BJ (cell line): ENCODE data around the gene CA12. TPM values are rescaled to one million over a fixed set of nuclear protein-coding genes. Genes with fewer than 3 reads are reported as not detected.
"Not testable (repeated sequence)": the region's sequence is repeated elsewhere in the genome, so short reads cannot be mapped to it uniquely, and the experiment has no call there.

ENCODE experiments used
- CTCF ChIA-PET: fragments of 350-600 bp; formaldehyde crosslinking; extraction: SDS; loops from one replicate; lab custom pipeline; 2021; ENCODE audit warnings: antibody characterized with exemption, inconsistent platforms; lab: Yijun Ruan, JAX
- POLR2A ChIA-PET: fragments of 300-600 bp; sonication (Branson Sonifier 250); formaldehyde crosslinking; extraction: SDS; loops from one replicate; lab custom pipeline; 2021; ENCODE audit warnings: antibody characterized with exemption; lab: Charles Lee
- DNase-seq: peaks from one replicate; pipeline ENCODE4 v3.0.0-alpha.2; 2011; ENCODE audit warnings: low read depth
- H3K27me3 ChIP-seq: 2 replicates; pipeline ENCODE4 v1.6.0; 2011; ENCODE audit warnings: low read length; ENCODE audit not compliant: control insufficient read depth, insufficient read depth
- H3K36me3 ChIP-seq: 2 replicates; pipeline ENCODE4 v1.5.1; 2011; ENCODE audit warnings: low read length; ENCODE audit not compliant: control insufficient read depth, insufficient read depth
- H3K4me3 ChIP-seq: 2 replicates; pipeline ENCODE4 v1.5.1; 2011; ENCODE audit warnings: low read depth, mild to moderate bottlenecking, control low read depth, low read length
- CTCF ChIP-seq: IDR thresholded peaks from 2 replicates; pipeline ENCODE4 v1.5.1; 2011; ENCODE audit warnings: low read depth, mild to moderate bottlenecking, control low read depth, inconsistent platforms, low read length, moderate library complexity; ENCODE audit not compliant: insufficient read depth
- polyA plus RNA-seq: library from polyadenylated mRNA; depleted of rRNA; stranded (reverse); fragments of >200 nt; gene quantifications from 2 replicates; pipeline ENCODE4 v1.2.3, GENCODE V29; 2011

Gene CA12
- polyA plus RNA-seq, 1 experiment: 16.9 TPM

- CTCF ChIA-PET: interaction anchor here (0.6 to 0.9 kb wide), 3 partner anchors 54 to 216 kb away, joined by 3 to 4 read pairs (median 4); no protein-coding TSS in a partner anchor
- Histone ChIP-seq H3K4me3 (no peak overlapping the region), H3K27me3 (no peaks in the 10 kb centered on the region), H3K36me3 (no peaks in the 10 kb centered on the region)
- DNase-seq: no peak
- TF ChIP-seq CTCF: no peak
- POLR2A ChIA-PET: no interaction called here
Observed at GRCh38 chr15:63348392-63348791, 33.3 kb downstream of the CA12 start.

GRCh38 chr15:63347074-63347857 is 34.4 kb downstream of the CA12 start:
- CTCF ChIA-PET: interaction anchor here (0.8 to 1.3 kb wide), 2 partner anchors 9 to 84 kb away, joined by 3 read pairs; no protein-coding TSS in a partner anchor
- Histone ChIP-seq H3K4me3 (no peak overlapping the region), H3K36me3 (no peaks in the 10 kb centered on the region), H3K27me3 (no peaks in the 10 kb centered on the region)
- no peak for DNase-seq
- POLR2A ChIA-PET: no interaction called here
- no peak for TF ChIP-seq CTCF

- H3K36me3 ChIP-seq: no peaks in the 10 kb centered on the region
- H3K27me3 ChIP-seq: no peaks in the 10 kb centered on the region
- no peak for TF ChIP-seq CTCF
- no peak for DNase-seq
- ChIA-PET CTCF (interaction anchor here (1.0 kb wide), 1 partner anchor 14 kb away, joined by 3 read pairs; no protein-coding TSS in a partner anchor), POLR2A (no interaction called here)
- no peak overlapping the region for H3K4me3 ChIP-seq
Observed at GRCh38 chr15:63345391-63345752, 36.3 kb downstream of the CA12 start.

GRCh38 chr15:63344731-63345390 is 36.8 kb downstream of the CA12 start:
- DNase-seq: no peak
- Histone ChIP-seq H3K36me3 (no peaks in the 10 kb centered on the region), H3K27me3 (no peaks in the 10 kb centered on the region), H3K4me3 (no peak overlapping the region)
- ChIA-PET CTCF (interaction anchor here (1.0 kb wide), 1 partner anchor 13 kb away, joined by 3 read pairs; no protein-coding TSS in a partner anchor), POLR2A (no interaction called here)
- no peak for TF ChIP-seq CTCF

- DNase-seq, H3K36me3 ChIP-seq, H3K4me3 ChIP-seq, POLR2A ChIA-PET, H3K27me3 ChIP-seq: not testable (repeated sequence)
- CTCF ChIA-PET: interaction anchor here (0.8 kb wide), 1 partner anchor 11 kb away, joined by 3 read pairs; no protein-coding TSS in a partner anchor
Observed at GRCh38 chr15:63342996-63343562, 38.6 kb downstream of the CA12 start.
